Measurements from ENCODE around the gene DSG2.

DNA sequence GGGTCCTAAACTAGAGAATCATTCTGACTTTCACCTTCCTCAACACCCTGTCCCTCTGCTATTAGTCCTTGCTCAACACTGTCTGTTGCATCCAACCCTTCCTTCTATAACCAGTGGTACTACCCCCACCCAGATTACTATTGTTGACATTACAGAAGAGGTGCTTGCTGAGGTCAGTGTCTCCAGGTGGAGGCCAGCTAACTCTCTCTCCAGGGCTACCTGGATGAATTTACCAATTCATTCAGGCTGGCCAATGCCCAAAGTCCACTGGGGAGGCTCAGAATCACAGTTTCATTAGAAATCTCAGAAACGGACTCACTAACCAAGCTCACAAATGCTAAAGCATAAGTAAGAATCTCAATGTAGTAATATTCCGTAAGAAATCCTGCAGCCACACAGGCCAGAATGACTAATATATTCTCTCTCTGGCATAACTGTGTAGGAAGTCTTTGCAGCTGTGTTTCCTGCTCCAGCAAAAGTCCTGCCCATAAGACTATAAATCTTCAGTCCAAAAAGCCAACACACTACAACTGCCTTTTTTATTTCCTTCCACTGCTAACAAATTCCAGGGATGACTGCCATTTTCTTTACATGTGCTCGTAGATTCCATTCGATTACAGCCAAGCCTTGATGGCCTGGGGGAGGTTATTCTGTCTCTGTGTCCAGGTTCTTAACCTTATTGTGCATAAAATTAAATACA lies 83.7 kb downstream of the DSG2 start:
- TF ChIP-seq, protein P1, sequence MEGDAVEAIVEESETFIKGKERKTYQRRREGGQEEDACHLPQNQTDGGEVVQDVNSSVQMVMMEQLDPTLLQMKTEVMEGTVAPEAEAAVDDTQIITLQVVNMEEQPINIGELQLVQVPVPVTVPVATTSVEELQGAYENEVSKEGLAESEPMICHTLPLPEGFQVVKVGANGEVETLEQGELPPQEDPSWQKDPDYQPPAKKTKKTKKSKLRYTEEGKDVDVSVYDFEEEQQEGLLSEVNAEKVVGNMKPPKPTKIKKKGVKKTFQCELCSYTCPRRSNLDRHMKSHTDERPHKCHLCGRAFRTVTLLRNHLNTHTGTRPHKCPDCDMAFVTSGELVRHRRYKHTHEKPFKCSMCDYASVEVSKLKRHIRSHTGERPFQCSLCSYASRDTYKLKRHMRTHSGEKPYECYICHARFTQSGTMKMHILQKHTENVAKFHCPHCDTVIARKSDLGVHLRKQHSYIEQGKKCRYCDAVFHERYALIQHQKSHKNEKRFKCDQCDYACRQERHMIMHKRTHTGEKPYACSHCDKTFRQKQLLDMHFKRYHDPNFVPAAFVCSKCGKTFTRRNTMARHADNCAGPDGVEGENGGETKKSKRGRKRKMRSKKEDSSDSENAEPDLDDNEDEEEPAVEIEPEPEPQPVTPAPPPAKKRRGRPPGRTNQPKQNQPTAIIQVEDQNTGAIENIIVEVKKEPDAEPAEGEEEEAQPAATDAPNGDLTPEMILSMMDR (IDR thresholded peaks at IDR 0.05; ENCODE audit: insufficient read depth, low read length, poor library complexity, severe bottlenecking), result no peak
- TF ChIP-seq EZH2phosphoT487 (conservative IDR thresholded peaks at IDR 0.05; ENCODE audit: low read length), result no peak
